Thyroid gland (tissue), 4 donors: Measurements from ENCODE around the gene LDHA. TPM values are rescaled to one million over a fixed set of nuclear protein-coding genes. Genes with fewer than 3 reads are reported as not detected.

Experiments used
- DNase-seq, 2 donors: peaks; one replicate each; pipeline ENCODE4 v3.0.0-alpha.2; 2019
- H3K27ac ChIP-seq, 3 donors: fragments of 200-600 bp; sonication (generic); 1 replicate in 2 of 3; 2 replicates in 1 of 3; pipeline ENCODE4 v1.5.1; 2016 to 2019; ENCODE audit warnings: mild to moderate bottlenecking in 1 of 3, moderate library complexity in 1 of 3
- H3K27me3 ChIP-seq: fragments of 200-600 bp; sonication (generic); one replicate; pipeline ENCODE4 v1.5.1; 2019
- H3K36me3 ChIP-seq, 2 donors: fragments of 200-600 bp; sonication (generic); one replicate each; pipeline ENCODE4 v1.5.1; 2016 to 2019
- H3K4me1 ChIP-seq, 2 donors: fragments of 200-600 bp; sonication (generic); one replicate each; pipeline ENCODE4 v1.5.1; 2017 to 2019
- H3K4me3 ChIP-seq, 3 donors: fragments of 200-600 bp; sonication (generic); replicated peaks in 1 of 3; 1 replicate in 2 of 3; 2 replicates in 1 of 3; pipeline ENCODE4 v1.5.1; 2016; ENCODE audit warnings: mild to moderate bottlenecking in 1 of 3
- H3K9me3 ChIP-seq: fragments of 200-600 bp; sonication (generic); one replicate; pipeline ENCODE4 v1.5.1; 2017
- CTCF ChIP-seq, 6 experiments: fragments of 200-600 bp in 3 of 6; fragments of 450-650 bp in 3 of 6; sonication (generic) in 3 of 6; IDR thresholded peaks; one replicate each; pipeline ENCODE4 v1.5.1; 2016 to 2019; ENCODE audit warnings: antibody characterized with exemption in 6 of 6, mild to moderate bottlenecking in 2 of 6, inconsistent platforms in 1 of 6, moderate library complexity in 1 of 6
- POLR2A ChIP-seq, 2 donors: fragments of 450-650 bp; IDR thresholded peaks; one replicate each; pipeline ENCODE4 v1.6.1; 2017; ENCODE audit warnings: antibody characterized with exemption in 2 of 2, mild to moderate bottlenecking in 2 of 2, moderate library complexity in 1 of 2
- WGBS, 2 donors: methylation state at CpG; one replicate each; pipeline ENCODE4 v1.1.5; 2017; 5-methylcytosine and 5-hydroxymethylcytosine counted together
- intact Hi-C: fragments of 100-400 bp; cut with DNase I; formaldehyde crosslinking; loops from one replicate; pipeline ENCODE4 v1.15.1; 2023
- total RNA-seq, 4 donors: library from RNA; depleted of rRNA; stranded (reverse); fragments of >200 nt; gene quantifications; one replicate each; pipeline ENCODE4 v1.2.3, GENCODE V29; 2016

Gene LDHA
- 100 to 1,000 TPM; 268 to 456 (median 345) TPM for total RNA-seq

GRCh38 chr11:18394275-18394927 lies at the start of gene LDHA:
LDHA (plus strand) TSS chr11:18394563; CDS start chr11:18396843, 2,280 bp downstream.
- no peaks in the 10 kb centered on the region for H3K27me3 ChIP-seq
- 0 to 2% methylated on average over 25 to 26 of the region's 60 CpGs for WGBS, 2 donors
- TF ChIP-seq POLR2A (IDR thresholded peaks at IDR 0.05) (peak; percentile 93 to 98), CTCF (IDR thresholded peaks at IDR 0.05) (no peak)
- peak within 1 kb of the TSS; percentile 74 to 90 (median 80) for H3K4me3 ChIP-seq
- H3K9me3 ChIP-seq: no peaks in the 10 kb centered on the region
- peak within 1 kb of the TSS; percentile 88 to 98 (median 97) for H3K27ac ChIP-seq
- peaks cover 12 to 14% of the 10 kb centered on the region in 2 donors for H3K4me1 ChIP-seq
- H3K36me3 ChIP-seq: peaks cover 21 to 23% of the 10 kb centered on the region in 2 donors
- intact Hi-C loops: no loop called here
- peak; percentile 98 for DNase-seq

GRCh38 chr11:18347471-18348125 lies 46.8 kb upstream of the LDHA start:
- no peak for DNase-seq
- peaks cover 21 to 29% of the 10 kb centered on the region in 2 donors for H3K36me3 ChIP-seq
- H3K4me1 ChIP-seq: no peaks in the 10 kb centered on the region
- H3K4me3 ChIP-seq: no peak overlapping the region
- H3K27me3 ChIP-seq: no peaks in the 10 kb centered on the region
- intact Hi-C loops: no loop called here
- no peaks in the 10 kb centered on the region for H3K9me3 ChIP-seq
- no peak overlapping the region for H3K27ac ChIP-seq
- 89 to 91% methylated on average over 5 of the region's 5 CpGs for WGBS, 2 donors
- TF ChIP-seq CTCF (IDR thresholded peaks at IDR 0.05) (no peak), POLR2A (IDR thresholded peaks at IDR 0.05) (no peak)

GRCh38 chr11:18352581-18352980 lies 41.8 kb upstream of the LDHA start:
- intact Hi-C loops: no loop called here
- Histone ChIP-seq H3K4me3 (no peak overlapping the region), H3K27ac (no peak overlapping the region), H3K27me3 (no peaks in the 10 kb centered on the region), H3K36me3 (peaks cover 17 to 22% of the 10 kb centered on the region in 2 donors), H3K9me3 (no peaks in the 10 kb centered on the region), H3K4me1 (no peaks in the 10 kb centered on the region)
- DNase-seq: no peak
- no peak for TF ChIP-seq CTCF (IDR thresholded peaks at IDR 0.05)
- no peak for TF ChIP-seq POLR2A (IDR thresholded peaks at IDR 0.05)
- 93 to 95% methylated on average over 3 of the region's 3 CpGs for WGBS, 2 donors

- H3K36me3 ChIP-seq: peaks cover 36 to 50% of the 10 kb centered on the region in 2 donors
- intact Hi-C loops: no loop called here
- 95 to 96% methylated on average over 4 of the region's 4 CpGs for WGBS, 2 donors
These were observed 35.7 kb upstream of the LDHA start for GRCh38 chr11:18358646-18359045.

More at GRCh38 chr11:18358646-18359045, 35.7 kb upstream of the LDHA start:
- no peaks in the 10 kb centered on the region for H3K4me1 ChIP-seq
- no peaks in the 10 kb centered on the region for H3K9me3 ChIP-seq
- H3K27me3 ChIP-seq: no peaks in the 10 kb centered on the region
- DNase-seq: no peak
- H3K27ac ChIP-seq: no peak overlapping the region
- TF ChIP-seq POLR2A (IDR thresholded peaks at IDR 0.05): no peak
- no peak for TF ChIP-seq CTCF (IDR thresholded peaks at IDR 0.05)
- no peak overlapping the region for H3K4me3 ChIP-seq
